Right cardiac atrium (tissue), 5 donors: ENCODE data around the gene FAHD1. TPM values are rescaled to one million over a fixed set of nuclear protein-coding genes. Genes with fewer than 3 reads are reported as not detected.
"Not testable (repeated sequence)": the region's sequence is repeated elsewhere in the genome, so short reads cannot be mapped to it uniquely, and the experiment has no call there.

Experiments used
- ATAC-seq, 2 donors: fragments of 200-7000 bp; cut with Tn5 transposase; one replicate each; pipeline versions ENCODE4 v1.8.0 to v1.9.1; 2020; ENCODE audit warnings: moderate library complexity in 2 of 2, mild to moderate bottlenecking in 1 of 2
- DNase-seq, 3 donors: peaks; one replicate each; pipeline ENCODE4 v3.0.0-alpha.2; 2020
- H3K27ac ChIP-seq: one replicate; pipeline ENCODE4 v1.5.1; 2013; ENCODE audit warnings: mild to moderate bottlenecking, low read length, control low read depth, moderate library complexity
- H3K27me3 ChIP-seq: one replicate; pipeline ENCODE4 v1.6.1; 2013; ENCODE audit not compliant: control insufficient read depth, insufficient read depth
- H3K4me1 ChIP-seq: one replicate; pipeline ENCODE4 v1.6.1; 2013; ENCODE audit warnings: low read length; ENCODE audit not compliant: control insufficient read depth, insufficient read depth
- H3K4me3 ChIP-seq: one replicate; pipeline ENCODE4 v1.5.1; 2013; ENCODE audit warnings: low read length, control low read depth
- H3K9me3 ChIP-seq: one replicate; pipeline ENCODE4 v1.6.1; 2013; ENCODE audit warnings: low read length; ENCODE audit not compliant: control insufficient read depth
- WGBS: extraction: QIAGEN DNeasy Blood & Tissue Kit; methylation state at CpG from one replicate; pipeline ENCODE4 v1.1.7; 2013; 5-methylcytosine and 5-hydroxymethylcytosine counted together
- intact Hi-C, 4 donors: fragments of 100-400 bp; cut with DNase I; formaldehyde crosslinking; loops; one replicate each; pipeline versions ENCODE4 v1.11.0 to v1.14.0; 2022 to 2023
- polyA plus RNA-seq: library from polyadenylated mRNA; stranded (reverse); fragments of 200-250 nt; gene quantifications from one replicate; pipeline ENCODE4 v1.2.3, GENCODE V29; 2013
- total RNA-seq, 4 donors: library from RNA; stranded (reverse); fragmentation: NEBNext Ultra II Directional; extraction: Animal tissue kit (Norgen Biotek cat#: 25700); gene quantifications; one replicate each; pipeline ENCODE4 v1.2.1, GENCODE V29; 2021
- donor health status: healthy with polysubstance abuse.
- donor health status: DM: no; HTN: yes; CAD: no.
- donor health status: DM: no; HTN: no; CAD: no.
- donor health status: DM: no; HTN: yes; CAD: no; lungs with severe emphysema.
- donor health status: DM: yes; HTN: yes; CAD: no.

Gene FAHD1
- total and polyA plus RNA-seq, 5 donors = 18.8 to 46.4 (median 23.2) TPM

GRCh38 chr16:1790611-1791255 lies 36.3 kb upstream of the FAHD1 start:
- peak in 2 of 3 donors; percentile 56 for DNase-seq
- H3K27me3 ChIP-seq = no peaks in the 10 kb centered on the region
- H3K4me3 ChIP-seq = no peak overlapping the region
- no peak for ATAC-seq
- intact Hi-C loops = no loop called here
- no peak overlapping the region for H3K27ac ChIP-seq
- 93% methylated on average over 44 of the region's 44 CpGs for WGBS
- no peaks in the 10 kb centered on the region for H3K9me3 ChIP-seq
- H3K4me1 ChIP-seq = no peaks in the 10 kb centered on the region

GRCh38 chr16:1791256-1791942 lies 35.6 kb upstream of the FAHD1 start:
- no peak overlapping the region for H3K27ac ChIP-seq
- H3K27me3 ChIP-seq = no peaks in the 10 kb centered on the region
- ATAC-seq (no peak), DNase-seq (peak in 2 of 3 donors; percentile 25 to 54)
- H3K4me3 ChIP-seq = no peak overlapping the region
- intact Hi-C loops = no loop called here
- no peaks in the 10 kb centered on the region for H3K9me3 ChIP-seq
- WGBS = 94% methylated on average over 53 of the region's 53 CpGs
- H3K4me1 ChIP-seq = no peaks in the 10 kb centered on the region

GRCh38 chr16:1791943-1792812 lies 34.8 kb upstream of the FAHD1 start:
- WGBS = 84% methylated on average over 59 of the region's 59 CpGs
- intact Hi-C loops = no loop called here
- H3K27ac ChIP-seq = no peak overlapping the region
- no peak overlapping the region for H3K4me3 ChIP-seq
- H3K27me3 ChIP-seq = no peaks in the 10 kb centered on the region
- ATAC-seq (no peak), DNase-seq (peak in 2 of 3 donors; percentile 44 to 54)
- H3K9me3 ChIP-seq = no peaks in the 10 kb centered on the region
- no peaks in the 10 kb centered on the region for H3K4me1 ChIP-seq

- H3K9me3 ChIP-seq = no peaks in the 10 kb centered on the region
- H3K4me1 ChIP-seq = no peaks in the 10 kb centered on the region
- WGBS = 85% methylated on average over 33 of the region's 33 CpGs
- no peak overlapping the region for H3K4me3 ChIP-seq
- ATAC-seq (no peak), DNase-seq (peak in 2 of 3 donors; percentile 42 to 57)
- intact Hi-C loops = no loop called here
- no peak overlapping the region for H3K27ac ChIP-seq
- H3K27me3 ChIP-seq = no peaks in the 10 kb centered on the region
These were observed 34.0 kb upstream of the FAHD1 start for GRCh38 chr16:1792836-1793577.

- DNase-seq = peak in 1 of 3 donors; percentile 46
- peak in 1 of 2 donors; percentile 8 for ATAC-seq
- intact Hi-C loops = no loop called here
- H3K4me1 ChIP-seq = no peaks in the 10 kb centered on the region
- no peaks in the 10 kb centered on the region for H3K9me3 ChIP-seq
- no peaks in the 10 kb centered on the region for H3K27me3 ChIP-seq
- 58% methylated on average over 28 of the region's 28 CpGs for WGBS
- no peak within 1 kb of the TSS for H3K4me3 ChIP-seq
- H3K27ac ChIP-seq = no peak within 1 kb of the TSS
These were observed 33.3 kb upstream of the FAHD1 start, which contains the start of gene IGFALS for GRCh38 chr16:1793578-1794220. TSS of gene IGFALS (minus strand) at chr16:1793705. CDS start at chr16:1793652, 53 bp downstream.

GRCh38 chr16:1794221-1794871 lies 32.7 kb upstream of the FAHD1 start:
- DNase-seq = peak in 2 of 3 donors; percentile 40 to 55
- Histone ChIP-seq H3K27ac (no peak overlapping the region), H3K4me3 (no peak overlapping the region), H3K27me3 (no peaks in the 10 kb centered on the region), H3K9me3 (no peaks in the 10 kb centered on the region), H3K4me1 (no peaks in the 10 kb centered on the region)
- intact Hi-C loops = no loop called here
- 64% methylated on average over 18 of the region's 18 CpGs for WGBS
- no peak for ATAC-seq

- DNase-seq (peak in 2 of 3 donors; percentile 28 to 54), ATAC-seq (no peak)
These were observed 31.9 kb upstream of the FAHD1 start for GRCh38 chr16:1794908-1795666.

GRCh38 chr16:1799263-1799662 lies 27.7 kb upstream of the FAHD1 start:
- H3K4me1 ChIP-seq, ATAC-seq, H3K27me3 ChIP-seq, H3K9me3 ChIP-seq, H3K27ac ChIP-seq, H3K4me3 ChIP-seq, intact Hi-C loops: not testable (repeated sequence)
- peak in 1 of 3 donors; percentile 24 for DNase-seq
- 83% methylated on average over 5 of the region's 5 CpGs for WGBS

More at GRCh38 chr16:1794908-1795666, 31.9 kb upstream of the FAHD1 start:
- Histone ChIP-seq H3K4me1 (no peaks in the 10 kb centered on the region), H3K4me3 (no peak overlapping the region), H3K9me3 (no peaks in the 10 kb centered on the region), H3K27me3 (no peaks in the 10 kb centered on the region), H3K27ac (no peak overlapping the region)
- intact Hi-C loops = no loop called here
- 85% methylated on average over 32 of the region's 32 CpGs for WGBS

- no peak for ATAC-seq
- intact Hi-C loops = no loop called here
- 84% methylated on average over 10 of the region's 10 CpGs for WGBS
- no peak for DNase-seq
- no peak overlapping the region for H3K27ac ChIP-seq
- H3K4me1 ChIP-seq = no peaks in the 10 kb centered on the region
- no peak overlapping the region for H3K4me3 ChIP-seq
- no peaks in the 10 kb centered on the region for H3K27me3 ChIP-seq
- H3K9me3 ChIP-seq = no peaks in the 10 kb centered on the region
These were observed 26.3 kb upstream of the FAHD1 start for GRCh38 chr16:1800701-1801100.
